Ovary (tissue), 9 donors: ENCODE data around the gene TMPRSS4. TPM values are rescaled to one million over a fixed set of nuclear protein-coding genes. Genes with fewer than 3 reads are reported as not detected.

Experiments
- DNase-seq, 5 donors: peaks; one replicate each; pipeline ENCODE4 v3.0.0-alpha.2; 2019 to 2020
- H3K27ac ChIP-seq, 2 donors: fragments of 200-600 bp; one replicate each; pipeline versions ENCODE4 v1.5.1 to v1.8.0; 2019 to 2022
- H3K27me3 ChIP-seq: fragments of 200-600 bp; one replicate; pipeline ENCODE4 v1.8.0; 2022
- H3K36me3 ChIP-seq: fragments of 200-600 bp; sonication (generic); one replicate; pipeline ENCODE4 v1.5.1; 2019
- H3K4me1 ChIP-seq: one replicate; pipeline ENCODE4 v1.8.1; 2013; ENCODE audit warnings: mild to moderate bottlenecking, moderate library complexity; ENCODE audit not compliant: insufficient read depth
- H3K4me3 ChIP-seq: fragments of 200-600 bp; sonication (generic); one replicate; pipeline ENCODE4 v1.5.1; 2017
- H3K9me3 ChIP-seq, 2 donors: fragments of 200-600 bp in 1 of 2; sonication (generic) in 1 of 2; one replicate each; pipeline versions ENCODE4 v1.5.1 to v1.8.1; 2013 to 2019; ENCODE audit warnings: mild to moderate bottlenecking in 1 of 2, moderate library complexity in 1 of 2
- EP300 ChIP-seq: sonication (generic); formaldehyde crosslinking; IDR thresholded peaks from one replicate; pipeline ENCODE4 v1.6.1; 2017; ENCODE audit warnings: antibody characterized with exemption
- POLR2A ChIP-seq: fragments of 450-650 bp; IDR thresholded peaks from one replicate; pipeline ENCODE4 v1.6.1; 2017; ENCODE audit warnings: antibody characterized with exemption, mild to moderate bottlenecking, moderate library complexity
- WGBS, 3 donors: extraction: QIAGEN DNeasy Blood & Tissue Kit in 1 of 3; methylation state at CpG; one replicate each; pipeline versions ENCODE4 v1.1.5 to v1.1.7; 2013 to 2017; 5-methylcytosine and 5-hydroxymethylcytosine counted together
- intact Hi-C, 4 donors: fragments of 100-400 bp; cut with DNase I; formaldehyde crosslinking; loops; one replicate each; pipeline versions ENCODE4 v1.11.0 to v1.15.1; 2022 to 2023
- polyA plus RNA-seq, 2 donors: library from polyadenylated mRNA; stranded (reverse); fragments of 200-250 nt in 1 of 2; fragments of 350-450 nt in 1 of 2; fragmentation: Illumina TruSeq in 1 of 2; extraction: RNeasy Lipid Tissue Mini Kit (QIAGEN cat#74804) in 1 of 2; gene quantifications; one replicate each; pipeline ENCODE4 v1.2.3, GENCODE V29; 2013 to 2014
- total RNA-seq, 7 donors: library from RNA; depleted of rRNA in 2 of 7; stranded (reverse); fragments of >200 nt in 2 of 7; fragmentation: NEBNext Ultra II Directional in 3 of 7; extraction: Animal tissue kit (Norgen Biotek cat#: 25700) in 3 of 7; gene quantifications; one replicate each; pipeline versions ENCODE4 v1.1.0 to v1.2.4, GENCODE V29; 2016 to 2023
- TF ChIP-seq, protein P1 (sequence below), 3 donors: fragments of 450-650 bp in 2 of 3; fragments of 200-600 bp in 1 of 3; IDR thresholded peaks; one replicate each; pipeline versions ENCODE4 v1.5.1 to v1.8.0; 2016 to 2022; ENCODE audit warnings: antibody characterized with exemption in 3 of 3, mild to moderate bottlenecking in 1 of 3
- donor health status: DM: no; HTN: no; CAD: no; lungs with moderate emphysema.
- donor health status: DM: no; HTN: no; CAD: no.
- donor health status: Bipolar disorder and iron deficiency.
- donor health status: DM: yes; HTN: yes; CAD: no.
- donor health status: DM: no; HTN: no; CAD: no.
- donor health status: DM: yes; HTN: yes; CAD: no.

The TMPRSS4 gene
- total and polyA plus RNA-seq, 9 donors = 0.20 to 2.3 (median 0.85) TPM; not detected in 5

DNA sequence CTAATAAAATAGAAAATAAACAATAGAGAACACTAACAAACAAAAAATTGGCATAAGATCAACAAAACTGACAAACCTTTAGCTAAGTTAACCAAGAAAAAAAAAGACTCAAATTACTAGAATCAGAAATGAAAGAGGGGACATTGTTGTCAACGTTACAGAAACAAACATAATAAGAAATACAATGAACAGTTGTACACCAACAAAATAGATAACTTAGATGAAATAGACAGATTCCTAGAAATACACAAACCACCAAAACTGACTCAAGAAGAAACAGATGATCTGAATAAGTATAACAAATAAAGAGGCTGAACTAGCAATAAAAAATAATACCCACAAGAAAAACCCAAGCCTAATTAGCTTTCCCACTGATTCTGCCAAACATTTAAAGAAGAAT, 34.7 kb upstream of the TMPRSS4 start:
- Histone ChIP-seq H3K27me3 (no peaks in the 10 kb centered on the region), H3K36me3 (no peaks in the 10 kb centered on the region), H3K9me3 (no peaks in the 10 kb centered on the region), H3K4me3 (no peak overlapping the region), H3K4me1 (no peaks in the 10 kb centered on the region), H3K27ac (no peak overlapping the region)
- intact Hi-C loops = no loop called here
- no peak for DNase-seq
- TF ChIP-seq EP300 = no peak
- no peak for TF ChIP-seq POLR2A
- TF ChIP-seq, protein P1, sequence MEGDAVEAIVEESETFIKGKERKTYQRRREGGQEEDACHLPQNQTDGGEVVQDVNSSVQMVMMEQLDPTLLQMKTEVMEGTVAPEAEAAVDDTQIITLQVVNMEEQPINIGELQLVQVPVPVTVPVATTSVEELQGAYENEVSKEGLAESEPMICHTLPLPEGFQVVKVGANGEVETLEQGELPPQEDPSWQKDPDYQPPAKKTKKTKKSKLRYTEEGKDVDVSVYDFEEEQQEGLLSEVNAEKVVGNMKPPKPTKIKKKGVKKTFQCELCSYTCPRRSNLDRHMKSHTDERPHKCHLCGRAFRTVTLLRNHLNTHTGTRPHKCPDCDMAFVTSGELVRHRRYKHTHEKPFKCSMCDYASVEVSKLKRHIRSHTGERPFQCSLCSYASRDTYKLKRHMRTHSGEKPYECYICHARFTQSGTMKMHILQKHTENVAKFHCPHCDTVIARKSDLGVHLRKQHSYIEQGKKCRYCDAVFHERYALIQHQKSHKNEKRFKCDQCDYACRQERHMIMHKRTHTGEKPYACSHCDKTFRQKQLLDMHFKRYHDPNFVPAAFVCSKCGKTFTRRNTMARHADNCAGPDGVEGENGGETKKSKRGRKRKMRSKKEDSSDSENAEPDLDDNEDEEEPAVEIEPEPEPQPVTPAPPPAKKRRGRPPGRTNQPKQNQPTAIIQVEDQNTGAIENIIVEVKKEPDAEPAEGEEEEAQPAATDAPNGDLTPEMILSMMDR (IDR thresholded peaks at IDR 0.05) = no peak
- 65 to 68% (median 66%) methylated on average over 1 of the region's 1 CpG for WGBS, 3 donors

- 69 to 81% (median 73%) methylated on average over 4 of the region's 4 CpGs for WGBS, 3 donors
- intact Hi-C loops = no loop called here
Measured at GRCh38 chr11:118042796-118043195, 34.1 kb upstream of the TMPRSS4 start.

GRCh38 chr11:118045191-118045590, 31.7 kb upstream of the TMPRSS4 start:
- DNase-seq = no peak
- H3K27me3 ChIP-seq = no peaks in the 10 kb centered on the region
- no peaks in the 10 kb centered on the region for H3K9me3 ChIP-seq
- WGBS, 3 donors = 62 to 72% (median 64%) methylated on average over 2 of the region's 2 CpGs
- TF ChIP-seq, protein P1 (IDR thresholded peaks at IDR 0.05) = no peak
- TF ChIP-seq EP300 = no peak
- TF ChIP-seq POLR2A = no peak
- H3K4me1 ChIP-seq = no peaks in the 10 kb centered on the region
- H3K36me3 ChIP-seq = no peaks in the 10 kb centered on the region
- intact Hi-C loops = no loop called here
- H3K4me3 ChIP-seq = no peak overlapping the region
- no peak overlapping the region for H3K27ac ChIP-seq

More at GRCh38 chr11:118042796-118043195, 34.1 kb upstream of the TMPRSS4 start:
- H3K4me1 ChIP-seq = no peaks in the 10 kb centered on the region
- H3K27ac ChIP-seq = no peak overlapping the region
- no peaks in the 10 kb centered on the region for H3K36me3 ChIP-seq
- H3K4me3 ChIP-seq = no peak overlapping the region
- TF ChIP-seq, protein P1 (IDR thresholded peaks at IDR 0.05) = no peak
- no peak for TF ChIP-seq POLR2A
- no peak for TF ChIP-seq EP300
- no peak for DNase-seq
- H3K27me3 ChIP-seq = no peaks in the 10 kb centered on the region
- no peaks in the 10 kb centered on the region for H3K9me3 ChIP-seq

DNA sequence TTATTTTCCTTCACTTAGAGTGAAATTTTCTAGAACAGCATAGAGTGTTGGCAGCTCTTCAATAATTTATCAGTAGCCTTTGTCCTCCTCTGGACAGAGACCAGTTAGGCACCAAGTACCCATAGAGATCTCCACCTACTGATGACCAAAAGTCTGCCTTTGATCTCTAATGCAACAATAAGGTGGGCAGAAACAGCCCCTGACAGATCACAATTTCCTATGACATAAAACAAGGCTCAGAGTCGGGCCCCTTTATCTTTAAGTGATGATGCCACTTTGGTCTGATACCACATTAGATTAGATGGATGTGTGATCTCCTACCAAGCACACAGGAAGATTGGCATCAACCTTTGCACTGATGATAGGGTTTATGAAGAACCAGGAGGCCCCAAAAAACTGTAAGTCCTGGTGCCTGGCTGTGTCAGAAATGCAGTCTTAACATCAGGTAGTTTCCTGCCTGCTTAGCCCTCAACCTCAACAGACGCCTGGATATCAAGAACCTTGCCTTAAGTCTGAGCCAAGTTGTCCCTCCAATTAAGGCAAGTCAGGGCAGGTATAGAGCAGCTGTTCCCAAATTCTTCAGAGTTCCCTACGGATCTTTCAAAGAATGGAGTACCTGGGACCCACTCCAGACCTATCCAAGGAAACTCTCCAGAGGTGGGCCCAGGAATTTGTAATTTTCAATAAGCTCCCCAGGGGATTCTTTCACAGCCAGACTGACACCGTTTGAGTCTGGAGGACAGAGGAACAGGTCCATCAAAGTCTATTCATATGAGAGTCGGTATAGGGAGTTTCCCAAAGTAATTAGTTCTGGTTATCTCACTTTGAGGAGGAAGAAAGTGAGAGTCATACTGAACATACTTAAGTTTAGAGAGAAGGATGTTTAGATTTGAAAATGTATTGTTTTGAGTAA, 30.6 kb upstream of the TMPRSS4 start:
- DNase-seq = no peak
- no peaks in the 10 kb centered on the region for H3K36me3 ChIP-seq

More for the DNA sequence above, 30.6 kb upstream of the TMPRSS4 start:
- Histone ChIP-seq H3K27ac (no peak overlapping the region), H3K27me3 (no peaks in the 10 kb centered on the region), H3K4me3 (no peak overlapping the region), H3K9me3 (no peaks in the 10 kb centered on the region), H3K4me1 (no peaks in the 10 kb centered on the region)
- intact Hi-C loops = no loop called here
- TF ChIP-seq POLR2A = no peak
- TF ChIP-seq EP300 = no peak
- TF ChIP-seq, protein P1 (IDR thresholded peaks at IDR 0.05) = no peak
- 43 to 55% (median 49%) methylated on average over 5 of the region's 5 CpGs for WGBS, 3 donors
